HEK293 (cell line): ENCODE data around the gene WAPL.

Experiments used
- CTCF ChIA-PET: fragments of 350-600 bp; formaldehyde crosslinking; extraction: SDS; loops from one replicate; lab custom pipeline; 2021; ENCODE audit warnings: antibody characterized with exemption; lab: Yijun Ruan, JAX
- POLR2A ChIA-PET: fragments of 300-600 bp; formaldehyde crosslinking; extraction: SDS; loops from one replicate; lab custom pipeline; 2020; ENCODE audit warnings: antibody characterized with exemption, inconsistent platforms; lab: Yijun Ruan, JAX
- H3K27ac ChIP-seq: fragments of 200-500 bp; sonication (Bioruptor generic); 2 replicates; pipeline ENCODE4 v1.5.1; 2014; ENCODE audit warnings: low read depth, low read length, control low read depth, inconsistent platforms; ENCODE audit errors: extremely low read depth
- H3K36me3 ChIP-seq, 2 experiments: fragments of 200-500 bp in 1 of 2; sonication (Bioruptor generic) in 1 of 2; 1 replicate in 1 of 2; 2 replicates in 1 of 2; pipeline ENCODE4 v1.5.1; 2014 to 2017; ENCODE audit warnings: inconsistent platforms in 2 of 2, low read length in 2 of 2; ENCODE audit not compliant: control insufficient read depth in 2 of 2, insufficient read depth in 1 of 2
- H3K4me1 ChIP-seq: fragments of 200-500 bp; sonication (Bioruptor generic); 2 replicates; pipeline ENCODE4 v1.5.1; 2014; ENCODE audit warnings: mild to moderate bottlenecking, low read length, inconsistent platforms; ENCODE audit not compliant: control insufficient read depth, insufficient read depth
- H3K4me3 ChIP-seq: 2 replicates; pipeline ENCODE4 v1.5.1; 2011; ENCODE audit warnings: low read depth, mild to moderate bottlenecking, control low read depth, low read length, moderate library complexity
- H3K9me3 ChIP-seq: fragments of 200-500 bp; sonication (Bioruptor generic); 2 replicates; pipeline ENCODE4 v1.5.1; 2014; ENCODE audit warnings: low read depth, low read length, inconsistent platforms; ENCODE audit not compliant: control insufficient read depth, insufficient read depth
- GLIS1 ChIP-seq: fragments of 450-650 bp; formaldehyde crosslinking; IDR thresholded peaks from 2 replicates; pipeline ENCODE4 v1.5.1; 2016; ENCODE audit warnings: missing biosample characterization, missing genetic modification characterization
- IKZF3 ChIP-seq: fragments of 450-650 bp; IDR thresholded peaks from 2 replicates; pipeline ENCODE4 v1.5.0; 2018; ENCODE audit warnings: missing biosample characterization, mild to moderate bottlenecking, missing genetic modification characterization, moderate library complexity
- PRDM1 ChIP-seq: fragments of 450-650 bp; formaldehyde crosslinking; IDR thresholded peaks from 2 replicates; pipeline ENCODE4; 2016; ENCODE audit warnings: missing biosample characterization, missing genetic modification characterization
- SCRT1 ChIP-seq: fragments of 450-650 bp; formaldehyde crosslinking; IDR thresholded peaks from 2 replicates; pipeline ENCODE4 v1.5.1; 2016; ENCODE audit warnings: missing biosample characterization, missing genetic modification characterization, borderline replicate concordance
- ZIC2 ChIP-seq: fragments of 450-650 bp; formaldehyde crosslinking; IDR thresholded peaks from 2 replicates; pipeline ENCODE4 v1.5.1; 2016; ENCODE audit warnings: missing biosample characterization, missing genetic modification characterization
- ZNF514 ChIP-seq: fragments of 450-650 bp; formaldehyde crosslinking; IDR thresholded peaks from 2 replicates; pipeline ENCODE4 v1.5.1; 2016; ENCODE audit warnings: missing biosample characterization, missing genetic modification characterization
- ZNF549 ChIP-seq: fragments of 450-650 bp; IDR thresholded peaks from 2 replicates; pipeline ENCODE4 v1.5.1; 2018; ENCODE audit warnings: missing biosample characterization, missing genetic modification characterization, mild to moderate bottlenecking, inconsistent platforms, moderate library complexity
- ZNF664 ChIP-seq: fragments of 450-650 bp; formaldehyde crosslinking; IDR thresholded peaks from 2 replicates; pipeline ENCODE4 v1.5.1; 2016; ENCODE audit warnings: missing biosample characterization, missing genetic modification characterization
- TF ChIP-seq, protein P1 (sequence below): fragments of 450-650 bp; formaldehyde crosslinking; conservative IDR thresholded peaks from 2 replicates; pipeline ENCODE4 v1.5.1; 2016; ENCODE audit warnings: low read depth, missing biosample characterization, missing genetic modification characterization
- TF ChIP-seq, protein P2 (sequence below): fragments of 450-650 bp; formaldehyde crosslinking; IDR thresholded peaks from 2 replicates; pipeline ENCODE4 v1.5.1; 2016; ENCODE audit warnings: missing biosample characterization, missing genetic modification characterization
- TF ChIP-seq, protein P3 (sequence below): fragments of 450-650 bp; formaldehyde crosslinking; IDR thresholded peaks from 2 replicates; pipeline ENCODE4 v1.5.1; 2016; ENCODE audit warnings: missing biosample characterization, missing genetic modification characterization
- TF ChIP-seq, protein P4 (sequence below): fragments of 450-650 bp; formaldehyde crosslinking; IDR thresholded peaks from 2 replicates; pipeline ENCODE4 v1.5.1; 2017; ENCODE audit warnings: missing biosample characterization, missing genetic modification characterization
- TF ChIP-seq, protein P5 (sequence below): fragments of 450-650 bp; formaldehyde crosslinking; IDR thresholded peaks from 2 replicates; pipeline ENCODE4 v1.5.1; 2016; ENCODE audit warnings: missing biosample characterization, missing genetic modification characterization

The WAPL gene

DNA sequence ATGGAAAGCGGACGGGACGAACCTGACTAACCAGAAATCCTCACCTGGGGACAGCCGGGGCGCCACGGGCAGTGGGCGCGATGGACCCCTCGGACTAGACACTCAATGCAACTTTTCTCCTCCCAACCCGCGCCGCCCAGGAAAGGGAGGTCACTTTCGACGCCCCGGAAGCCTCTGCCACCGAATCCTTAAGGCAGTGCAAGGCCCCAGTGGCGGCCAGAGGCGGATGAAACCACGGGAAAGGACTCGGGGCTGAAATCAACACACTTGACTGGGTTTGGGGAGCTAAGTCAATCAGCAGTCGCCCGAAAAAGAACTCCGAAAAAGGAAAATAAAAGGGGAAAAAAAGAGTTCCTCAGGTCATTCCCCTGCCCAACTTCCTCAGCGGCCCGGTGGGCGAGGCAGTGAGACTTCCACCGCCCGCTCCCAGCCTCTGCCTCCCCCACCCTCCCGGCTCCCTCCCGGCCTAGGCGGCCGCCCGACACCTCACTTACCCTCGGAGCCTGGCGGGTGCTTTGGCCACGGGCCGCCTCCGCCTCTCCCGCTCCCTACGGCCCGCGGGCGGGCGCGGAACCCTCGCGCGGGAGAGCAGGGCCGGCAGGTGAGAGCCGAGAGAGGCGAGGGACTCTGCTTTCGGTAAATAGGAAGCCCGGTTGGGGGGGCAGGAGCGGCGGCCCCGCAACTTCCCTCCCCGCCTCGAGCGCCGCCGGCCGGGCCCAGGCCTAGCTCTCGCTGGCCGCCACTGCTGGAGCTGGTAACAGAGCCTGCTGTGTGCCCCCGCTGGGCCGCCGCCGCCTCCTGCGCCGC lies 518 bp downstream of the WAPL start (continued):
- TF ChIP-seq, protein P1, sequence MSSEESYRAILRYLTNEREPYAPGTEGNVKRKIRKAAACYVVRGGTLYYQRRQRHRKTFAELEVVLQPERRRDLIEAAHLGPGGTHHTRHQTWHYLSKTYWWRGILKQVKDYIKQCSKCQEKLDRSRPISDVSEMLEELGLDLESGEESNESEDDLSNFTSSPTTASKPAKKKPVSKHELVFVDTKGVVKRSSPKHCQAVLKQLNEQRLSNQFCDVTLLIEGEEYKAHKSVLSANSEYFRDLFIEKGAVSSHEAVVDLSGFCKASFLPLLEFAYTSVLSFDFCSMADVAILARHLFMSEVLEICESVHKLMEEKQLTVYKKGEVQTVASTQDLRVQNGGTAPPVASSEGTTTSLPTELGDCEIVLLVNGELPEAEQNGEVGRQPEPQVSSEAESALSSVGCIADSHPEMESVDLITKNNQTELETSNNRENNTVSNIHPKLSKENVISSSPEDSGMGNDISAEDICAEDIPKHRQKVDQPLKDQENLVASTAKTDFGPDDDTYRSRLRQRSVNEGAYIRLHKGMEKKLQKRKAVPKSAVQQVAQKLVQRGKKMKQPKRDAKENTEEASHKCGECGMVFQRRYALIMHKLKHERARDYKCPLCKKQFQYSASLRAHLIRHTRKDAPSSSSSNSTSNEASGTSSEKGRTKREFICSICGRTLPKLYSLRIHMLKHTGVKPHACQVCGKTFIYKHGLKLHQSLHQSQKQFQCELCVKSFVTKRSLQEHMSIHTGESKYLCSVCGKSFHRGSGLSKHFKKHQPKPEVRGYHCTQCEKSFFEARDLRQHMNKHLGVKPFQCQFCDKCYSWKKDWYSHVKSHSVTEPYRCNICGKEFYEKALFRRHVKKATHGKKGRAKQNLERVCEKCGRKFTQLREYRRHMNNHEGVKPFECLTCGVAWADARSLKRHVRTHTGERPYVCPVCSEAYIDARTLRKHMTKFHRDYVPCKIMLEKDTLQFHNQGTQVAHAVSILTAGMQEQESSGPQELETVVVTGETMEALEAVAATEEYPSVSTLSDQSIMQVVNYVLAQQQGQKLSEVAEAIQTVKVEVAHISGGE (tag by site-specific recombination), result 0 out of 2 replicates have a peak, but pooled peaks have one; percentile 14
- TF ChIP-seq PRDM1 (tag by site-specific recombination), result peak; percentile 48
- no peak for TF ChIP-seq ZNF664 (tag by site-specific recombination)
- TF ChIP-seq ZIC2 (tag by site-specific recombination), result peak; percentile 12; the same call in 1 of the 2 replicates
- TF ChIP-seq ZNF514 (tag by site-specific recombination), result no peak
- TF ChIP-seq SCRT1, result no peak
- TF ChIP-seq ZNF549, result no peak
- TF ChIP-seq, protein P2, sequence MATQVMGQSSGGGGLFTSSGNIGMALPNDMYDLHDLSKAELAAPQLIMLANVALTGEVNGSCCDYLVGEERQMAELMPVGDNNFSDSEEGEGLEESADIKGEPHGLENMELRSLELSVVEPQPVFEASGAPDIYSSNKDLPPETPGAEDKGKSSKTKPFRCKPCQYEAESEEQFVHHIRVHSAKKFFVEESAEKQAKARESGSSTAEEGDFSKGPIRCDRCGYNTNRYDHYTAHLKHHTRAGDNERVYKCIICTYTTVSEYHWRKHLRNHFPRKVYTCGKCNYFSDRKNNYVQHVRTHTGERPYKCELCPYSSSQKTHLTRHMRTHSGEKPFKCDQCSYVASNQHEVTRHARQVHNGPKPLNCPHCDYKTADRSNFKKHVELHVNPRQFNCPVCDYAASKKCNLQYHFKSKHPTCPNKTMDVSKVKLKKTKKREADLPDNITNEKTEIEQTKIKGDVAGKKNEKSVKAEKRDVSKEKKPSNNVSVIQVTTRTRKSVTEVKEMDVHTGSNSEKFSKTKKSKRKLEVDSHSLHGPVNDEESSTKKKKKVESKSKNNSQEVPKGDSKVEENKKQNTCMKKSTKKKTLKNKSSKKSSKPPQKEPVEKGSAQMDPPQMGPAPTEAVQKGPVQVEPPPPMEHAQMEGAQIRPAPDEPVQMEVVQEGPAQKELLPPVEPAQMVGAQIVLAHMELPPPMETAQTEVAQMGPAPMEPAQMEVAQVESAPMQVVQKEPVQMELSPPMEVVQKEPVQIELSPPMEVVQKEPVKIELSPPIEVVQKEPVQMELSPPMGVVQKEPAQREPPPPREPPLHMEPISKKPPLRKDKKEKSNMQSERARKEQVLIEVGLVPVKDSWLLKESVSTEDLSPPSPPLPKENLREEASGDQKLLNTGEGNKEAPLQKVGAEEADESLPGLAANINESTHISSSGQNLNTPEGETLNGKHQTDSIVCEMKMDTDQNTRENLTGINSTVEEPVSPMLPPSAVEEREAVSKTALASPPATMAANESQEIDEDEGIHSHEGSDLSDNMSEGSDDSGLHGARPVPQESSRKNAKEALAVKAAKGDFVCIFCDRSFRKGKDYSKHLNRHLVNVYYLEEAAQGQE (tag by site-specific recombination), result 0 out of 2 replicates have a peak, but pooled peaks have one; percentile 8

DNA sequence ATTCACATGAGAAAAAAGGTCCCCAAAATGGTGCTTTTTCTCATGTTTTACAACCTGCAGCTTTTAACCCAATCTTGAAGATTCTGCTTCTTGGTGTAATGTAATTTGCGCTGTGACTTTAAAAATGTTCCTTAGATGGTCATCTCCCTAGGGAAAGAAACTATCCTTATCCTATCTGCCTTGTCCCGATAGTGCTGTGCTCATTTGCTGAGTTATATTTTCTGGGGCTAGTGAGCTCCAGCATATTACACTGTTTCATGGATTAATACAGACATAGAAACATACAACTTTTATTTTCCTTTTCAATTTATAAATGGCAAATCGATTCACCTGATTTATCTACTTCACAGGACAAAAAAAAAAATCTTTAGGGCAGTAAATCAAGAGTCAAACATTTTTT lies 2.8 kb downstream of the WAPL start:
- H3K36me3 ChIP-seq, result peaks cover 36 to 44% of the 10 kb centered on the region in 2 experiments
- TF ChIP-seq IKZF3 (tag by site-specific recombination) (peak; percentile 31; the same call in 1 of the 2 replicates), GLIS1 (tag by site-specific recombination) (no peak)
- TF ChIP-seq, protein P3, sequence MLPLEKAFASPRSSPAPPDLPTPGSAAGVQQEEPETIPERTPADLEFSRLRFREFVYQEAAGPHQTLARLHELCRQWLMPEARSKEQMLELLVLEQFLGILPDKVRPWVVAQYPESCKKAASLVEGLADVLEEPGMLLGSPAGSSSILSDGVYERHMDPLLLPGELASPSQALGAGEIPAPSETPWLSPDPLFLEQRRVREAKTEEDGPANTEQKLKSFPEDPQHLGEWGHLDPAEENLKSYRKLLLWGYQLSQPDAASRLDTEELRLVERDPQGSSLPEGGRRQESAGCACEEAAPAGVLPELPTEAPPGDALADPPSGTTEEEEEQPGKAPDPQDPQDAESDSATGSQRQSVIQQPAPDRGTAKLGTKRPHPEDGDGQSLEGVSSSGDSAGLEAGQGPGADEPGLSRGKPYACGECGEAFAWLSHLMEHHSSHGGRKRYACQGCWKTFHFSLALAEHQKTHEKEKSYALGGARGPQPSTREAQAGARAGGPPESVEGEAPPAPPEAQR, result no peak
- TF ChIP-seq, protein P4, sequence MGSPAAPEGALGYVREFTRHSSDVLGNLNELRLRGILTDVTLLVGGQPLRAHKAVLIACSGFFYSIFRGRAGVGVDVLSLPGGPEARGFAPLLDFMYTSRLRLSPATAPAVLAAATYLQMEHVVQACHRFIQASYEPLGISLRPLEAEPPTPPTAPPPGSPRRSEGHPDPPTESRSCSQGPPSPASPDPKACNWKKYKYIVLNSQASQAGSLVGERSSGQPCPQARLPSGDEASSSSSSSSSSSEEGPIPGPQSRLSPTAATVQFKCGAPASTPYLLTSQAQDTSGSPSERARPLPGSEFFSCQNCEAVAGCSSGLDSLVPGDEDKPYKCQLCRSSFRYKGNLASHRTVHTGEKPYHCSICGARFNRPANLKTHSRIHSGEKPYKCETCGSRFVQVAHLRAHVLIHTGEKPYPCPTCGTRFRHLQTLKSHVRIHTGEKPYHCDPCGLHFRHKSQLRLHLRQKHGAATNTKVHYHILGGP (tag by site-specific recombination), result no peak
- TF ChIP-seq, protein P5, sequence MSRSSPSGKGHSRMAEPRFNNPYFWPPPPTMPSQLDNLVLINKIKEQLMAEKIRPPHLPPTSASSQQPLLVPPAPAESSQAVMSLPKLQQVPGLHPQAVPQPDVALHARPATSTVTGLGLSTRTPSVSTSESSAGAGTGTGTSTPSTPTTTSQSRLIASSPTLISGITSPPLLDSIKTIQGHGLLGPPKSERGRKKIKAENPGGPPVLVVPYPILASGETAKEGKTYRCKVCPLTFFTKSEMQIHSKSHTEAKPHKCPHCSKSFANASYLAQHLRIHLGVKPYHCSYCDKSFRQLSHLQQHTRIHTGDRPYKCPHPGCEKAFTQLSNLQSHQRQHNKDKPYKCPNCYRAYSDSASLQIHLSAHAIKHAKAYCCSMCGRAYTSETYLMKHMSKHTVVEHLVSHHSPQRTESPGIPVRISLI (tag by site-specific recombination), result no peak
- POLR2A ChIA-PET, result interaction anchor here (1.2 to 1.4 kb wide), 2 partner anchors 13 to 119 kb away, joined by 4 read pairs; no protein-coding TSS in a partner anchor
- H3K27ac ChIP-seq, result no peak overlapping the region
- CTCF ChIA-PET, result no interaction called here
- no peaks in the 10 kb centered on the region for H3K9me3 ChIP-seq
- H3K4me3 ChIP-seq, result no peak overlapping the region
- H3K4me1 ChIP-seq, result peaks cover 12% of the 10 kb centered on the region
